ENCODE data around the gene TCEA3.

Gene TCEA3

GRCh38 chr1:23417570-23417969 is 7.0 kb downstream of the TCEA3 start:
- no peak overlapping the region for H3K4me3 ChIP-seq (ENCODE audit: low read depth in 1 of 2, low read length in 2 of 2)
- no peak overlapping the region for H3K9ac ChIP-seq (ENCODE audit: low read length)
- H3K4me1 ChIP-seq (ENCODE audit: insufficient read depth, low read length): peaks cover 21% of the 10 kb centered on the region
- no peaks in the 10 kb centered on the region for H3K27me3 ChIP-seq (ENCODE audit: control insufficient read depth in 1 of 2, insufficient read depth in 2 of 2, low read length in 2 of 2)
- H3K9me3 ChIP-seq (ENCODE audit: low read length): no peaks in the 10 kb centered on the region
- peaks cover 10% of the 10 kb centered on the region for H3K36me3 ChIP-seq (ENCODE audit: insufficient read depth, low read length)
- no peak overlapping the region for H3K27ac ChIP-seq (ENCODE audit: low read depth, low read length)

GRCh38 chr1:23416964-23417363 is 7.6 kb downstream of the TCEA3 start:
- Histone ChIP-seq H3K9ac (ENCODE audit: low read length) (no peak overlapping the region), H3K27me3 (ENCODE audit: control insufficient read depth in 1 of 2, insufficient read depth in 2 of 2, low read length in 2 of 2) (no peaks in the 10 kb centered on the region), H3K4me1 (ENCODE audit: insufficient read depth, low read length) (peaks cover 15% of the 10 kb centered on the region), H3K4me3 (ENCODE audit: low read depth in 1 of 2, low read length in 2 of 2) (no peak overlapping the region), H3K27ac (ENCODE audit: low read depth, low read length) (no peak overlapping the region), H3K36me3 (ENCODE audit: insufficient read depth, low read length) (peaks cover 10% of the 10 kb centered on the region), H3K9me3 (ENCODE audit: low read length) (no peaks in the 10 kb centered on the region)

GRCh38 chr1:23408797-23409290 is 15.7 kb downstream of the TCEA3 start:
- Histone ChIP-seq H3K27me3 (ENCODE audit: control insufficient read depth in 1 of 2, insufficient read depth in 2 of 2, low read length in 2 of 2) (no peaks in the 10 kb centered on the region), H3K9ac (ENCODE audit: low read length) (no peak overlapping the region), H3K4me1 (ENCODE audit: insufficient read depth, low read length) (peaks cover 6% of the 10 kb centered on the region), H3K9me3 (ENCODE audit: low read length) (no peaks in the 10 kb centered on the region), H3K4me3 (ENCODE audit: low read depth in 1 of 2, low read length in 2 of 2) (no peak overlapping the region), H3K27ac (ENCODE audit: low read depth, low read length) (no peak overlapping the region), H3K36me3 (ENCODE audit: insufficient read depth, low read length) (peaks cover 41% of the 10 kb centered on the region)

GRCh38 chr1:23407016-23407630 is 17.4 kb downstream of the TCEA3 start:
- Histone ChIP-seq H3K4me3 (ENCODE audit: low read depth in 1 of 2, low read length in 2 of 2) (no peak overlapping the region), H3K9me3 (ENCODE audit: low read length) (no peaks in the 10 kb centered on the region), H3K4me1 (ENCODE audit: insufficient read depth, low read length) (peaks cover 19% of the 10 kb centered on the region), H3K27me3 (ENCODE audit: control insufficient read depth in 1 of 2, insufficient read depth in 2 of 2, low read length in 2 of 2) (no peaks in the 10 kb centered on the region), H3K27ac (ENCODE audit: low read depth, low read length) (no peak overlapping the region), H3K36me3 (ENCODE audit: insufficient read depth, low read length) (peaks cover 52% of the 10 kb centered on the region), H3K9ac (ENCODE audit: low read length) (no peak overlapping the region)

- no peaks in the 10 kb centered on the region for H3K9me3 ChIP-seq (ENCODE audit: low read length)
- no peaks in the 10 kb centered on the region for H3K27me3 ChIP-seq (ENCODE audit: control insufficient read depth in 1 of 2, insufficient read depth in 2 of 2, low read length in 2 of 2)
- peaks cover 62% of the 10 kb centered on the region for H3K36me3 ChIP-seq (ENCODE audit: insufficient read depth, low read length)
- no peak overlapping the region for H3K27ac ChIP-seq (ENCODE audit: low read depth, low read length)
- no peak overlapping the region for H3K9ac ChIP-seq (ENCODE audit: low read length)
- no peak overlapping the region for H3K4me3 ChIP-seq (ENCODE audit: low read depth in 1 of 2, low read length in 2 of 2)
- H3K4me1 ChIP-seq (ENCODE audit: insufficient read depth, low read length): peaks cover 19% of the 10 kb centered on the region
These were observed 18.6 kb downstream of the TCEA3 start for GRCh38 chr1:23405946-23406345.

GRCh38 chr1:23403735-23404486 is 20.6 kb downstream of the TCEA3 start:
- no peak overlapping the region for H3K4me3 ChIP-seq (ENCODE audit: low read depth in 1 of 2, low read length in 2 of 2)
- peaks cover 19% of the 10 kb centered on the region for H3K4me1 ChIP-seq (ENCODE audit: insufficient read depth, low read length)
- no peaks in the 10 kb centered on the region for H3K9me3 ChIP-seq (ENCODE audit: low read length)
- no peak overlapping the region for H3K9ac ChIP-seq (ENCODE audit: low read length)
- H3K36me3 ChIP-seq (ENCODE audit: insufficient read depth, low read length): peaks cover 67% of the 10 kb centered on the region
- peak overlapping the region; percentile 71 for H3K27ac ChIP-seq (ENCODE audit: low read depth, low read length)
- H3K27me3 ChIP-seq (ENCODE audit: control insufficient read depth in 1 of 2, insufficient read depth in 2 of 2, low read length in 2 of 2): no peaks in the 10 kb centered on the region

- no peak overlapping the region for H3K4me3 ChIP-seq (ENCODE audit: low read depth in 1 of 2, low read length in 2 of 2)
- no peaks in the 10 kb centered on the region for H3K9me3 ChIP-seq (ENCODE audit: low read length)
- H3K27me3 ChIP-seq (ENCODE audit: control insufficient read depth in 1 of 2, insufficient read depth in 2 of 2, low read length in 2 of 2): no peaks in the 10 kb centered on the region
- H3K9ac ChIP-seq (ENCODE audit: low read length): no peak overlapping the region
- H3K27ac ChIP-seq (ENCODE audit: low read depth, low read length): peak overlapping the region; percentile 71
- peaks cover 19% of the 10 kb centered on the region for H3K4me1 ChIP-seq (ENCODE audit: insufficient read depth, low read length)
- H3K36me3 ChIP-seq (ENCODE audit: insufficient read depth, low read length): peaks cover 62% of the 10 kb centered on the region
These were observed 21.2 kb downstream of the TCEA3 start for GRCh38 chr1:23403355-23403734.

- peaks cover 62% of the 10 kb centered on the region for H3K36me3 ChIP-seq (ENCODE audit: insufficient read depth, low read length)
- H3K9ac ChIP-seq (ENCODE audit: low read length): no peak overlapping the region
- H3K4me1 ChIP-seq (ENCODE audit: insufficient read depth, low read length): peaks cover 19% of the 10 kb centered on the region
- no peak overlapping the region for H3K4me3 ChIP-seq (ENCODE audit: low read depth in 1 of 2, low read length in 2 of 2)
- no peaks in the 10 kb centered on the region for H3K27me3 ChIP-seq (ENCODE audit: control insufficient read depth in 1 of 2, insufficient read depth in 2 of 2, low read length in 2 of 2)
- no peaks in the 10 kb centered on the region for H3K9me3 ChIP-seq (ENCODE audit: low read length)
- peak overlapping the region; percentile 71 for H3K27ac ChIP-seq (ENCODE audit: low read depth, low read length)
These were observed 21.6 kb downstream of the TCEA3 start for GRCh38 chr1:23403038-23403336.

GRCh38 chr1:23402286-23403037 is 22.1 kb downstream of the TCEA3 start:
- Histone ChIP-seq H3K27me3 (ENCODE audit: control insufficient read depth in 1 of 2, insufficient read depth in 2 of 2, low read length in 2 of 2) (no peaks in the 10 kb centered on the region), H3K4me3 (ENCODE audit: low read depth in 1 of 2, low read length in 2 of 2) (no peak overlapping the region), H3K9ac (ENCODE audit: low read length) (no peak overlapping the region), H3K4me1 (ENCODE audit: insufficient read depth, low read length) (peaks cover 19% of the 10 kb centered on the region), H3K36me3 (ENCODE audit: insufficient read depth, low read length) (peaks cover 64% of the 10 kb centered on the region), H3K9me3 (ENCODE audit: low read length) (no peaks in the 10 kb centered on the region), H3K27ac (ENCODE audit: low read depth, low read length) (no peak overlapping the region)

- H3K4me1 ChIP-seq (ENCODE audit: insufficient read depth, low read length): peaks cover 19% of the 10 kb centered on the region
- no peak overlapping the region for H3K9ac ChIP-seq (ENCODE audit: low read length)
- no peaks in the 10 kb centered on the region for H3K27me3 ChIP-seq (ENCODE audit: control insufficient read depth in 1 of 2, insufficient read depth in 2 of 2, low read length in 2 of 2)
- H3K27ac ChIP-seq (ENCODE audit: low read depth, low read length): no peak overlapping the region
- H3K4me3 ChIP-seq (ENCODE audit: low read depth in 1 of 2, low read length in 2 of 2): no peak overlapping the region
- H3K36me3 ChIP-seq (ENCODE audit: insufficient read depth, low read length): peaks cover 64% of the 10 kb centered on the region
- no peaks in the 10 kb centered on the region for H3K9me3 ChIP-seq (ENCODE audit: low read length)
These were observed 23.2 kb downstream of the TCEA3 start for GRCh38 chr1:23401313-23401712.

- H3K27ac ChIP-seq (ENCODE audit: low read depth, low read length): no peak overlapping the region
- no peaks in the 10 kb centered on the region for H3K9me3 ChIP-seq (ENCODE audit: low read length)
- no peak overlapping the region for H3K9ac ChIP-seq (ENCODE audit: low read length)
- peaks cover 63% of the 10 kb centered on the region for H3K36me3 ChIP-seq (ENCODE audit: insufficient read depth, low read length)
- no peak overlapping the region for H3K4me3 ChIP-seq (ENCODE audit: low read depth in 1 of 2, low read length in 2 of 2)
- H3K27me3 ChIP-seq (ENCODE audit: control insufficient read depth in 1 of 2, insufficient read depth in 2 of 2, low read length in 2 of 2): no peaks in the 10 kb centered on the region
- H3K4me1 ChIP-seq (ENCODE audit: insufficient read depth, low read length): peaks cover 19% of the 10 kb centered on the region
These were observed 24.0 kb downstream of the TCEA3 start for GRCh38 chr1:23400324-23401114.
